HepG2 (cell line): Measurements from ENCODE around the gene TUBGCP5. TPM values are rescaled to one million over a fixed set of nuclear protein-coding genes. Genes with fewer than 3 reads are reported as not detected.

Experiments used
- ATAC-seq: fragments of 200-7000 bp; cut with Tn5 transposase; 3 replicates; pipeline ENCODE4 v1.9.1; 2020; ENCODE audit warnings: mild to moderate bottlenecking, moderate library complexity
- BruUV-seq: library from RNA; stranded (reverse); fragments of 400-500 nt; replicated peaks from 2 replicates; lab custom pipeline; 2021; lab: Mats Ljungman, UMichigan
- CTCF ChIA-PET: fragments of 300-600 bp; formaldehyde crosslinking; extraction: SDS; loops from one replicate; lab custom pipeline; 2021; ENCODE audit warnings: low total read pairs, inconsistent platforms, low intra/inter-chr PET ratio; lab: Yijun Ruan, JAX
- POLR2A ChIA-PET: fragments of 350-600 bp; sonication (Branson Sonifier 250); formaldehyde crosslinking; loops from one replicate; lab custom pipeline; 2020; ENCODE audit warnings: antibody characterized with exemption, inconsistent platforms; lab: Yijun Ruan, JAX
- DNase-seq: peaks from one replicate; pipeline ENCODE4 v3.0.0-alpha.2; 2015; ENCODE audit warnings: low spot score
- FAIRE-seq: peaks from 3 replicates; lab custom pipeline; 2011; peaks lifted over from hg19 to GRCh38; lab: Jason Lieb, UNC
- H2AFZ ChIP-seq: one replicate; pipeline ENCODE4 v1.6.1; 2011; ENCODE audit warnings: low read length, inconsistent platforms
- H3K27ac ChIP-seq: fragments of 300-600 bp; 3 replicates; pipeline ENCODE4 v1.8.0; 2011; ENCODE audit warnings: mixed run types, mild to moderate bottlenecking, mixed read lengths, low read length, inconsistent platforms; ENCODE audit not compliant: insufficient read depth; ENCODE audit errors: extremely low read length
- H3K27me3 ChIP-seq, 2 experiments: fragments of 200-600 bp in 1 of 2; 2 replicates in 1 of 2; 3 replicates in 1 of 2; pipeline versions ENCODE4 v1.6.0 to v1.8.0; 2011; ENCODE audit warnings: low read length in 2 of 2, mild to moderate bottlenecking in 2 of 2, moderate library complexity in 2 of 2, inconsistent platforms in 1 of 2; ENCODE audit not compliant: insufficient read depth in 2 of 2, control insufficient read depth in 1 of 2
- H3K36me3 ChIP-seq, 2 experiments: fragments of 200-600 bp in 1 of 2; replicated peaks in 1 of 2; 2 replicates in 1 of 2; 3 replicates in 1 of 2; pipeline versions ENCODE4 v1.5.1 to v1.8.0; 2011; ENCODE audit warnings: low read length in 2 of 2, inconsistent platforms in 1 of 2; ENCODE audit not compliant: insufficient read depth in 2 of 2, control insufficient read depth in 1 of 2
- H3K4me1 ChIP-seq: 2 replicates; pipeline ENCODE4 v1.5.1; 2012; ENCODE audit warnings: low read length, inconsistent platforms; ENCODE audit not compliant: insufficient read depth
- H3K4me2 ChIP-seq: 2 replicates; pipeline ENCODE4 v1.6.0; 2011; ENCODE audit warnings: low read depth, low read length, inconsistent platforms
- H3K4me3 ChIP-seq, 3 experiments: fragments of 200-600 bp in 1 of 3; sonication (generic), shearing (Covaris generic) in 1 of 3; replicated peaks in 1 of 3; 2 replicates each; pipeline ENCODE4 v1.5.1; 2011 to 2016; ENCODE audit warnings: low read length in 3 of 3, inconsistent platforms in 2 of 3, low read depth in 2 of 3, mild to moderate bottlenecking in 2 of 3, control low read depth in 1 of 3, mixed read lengths in 1 of 3; ENCODE audit not compliant: insufficient read depth in 1 of 3
- H3K79me2 ChIP-seq: one replicate; pipeline ENCODE4 v1.6.1; 2011; ENCODE audit warnings: low read length, inconsistent platforms; ENCODE audit not compliant: insufficient read depth
- H3K9ac ChIP-seq: 2 replicates; pipeline ENCODE4 v1.6.0; 2011; ENCODE audit warnings: mild to moderate bottlenecking, low read depth, low read length, inconsistent platforms; ENCODE audit not compliant: insufficient read depth
- H3K9me3 ChIP-seq: 2 replicates; pipeline ENCODE4 v1.5.1; 2012; ENCODE audit warnings: mild to moderate bottlenecking, low read length
- H4K20me1 ChIP-seq: 2 replicates; pipeline ENCODE4 v1.6.0; 2011; ENCODE audit warnings: inconsistent platforms, mild to moderate bottlenecking, low read length, moderate library complexity; ENCODE audit not compliant: insufficient read depth
- BATF2 ChIP-seq: sonication (generic); formaldehyde crosslinking; IDR thresholded peaks from 2 replicates; pipeline ENCODE4 v1.8.0; 2022; ENCODE audit warnings: mild to moderate bottlenecking, missing genetic modification reagents, moderate library complexity
- ESRRA ChIP-seq: sonication (generic); formaldehyde crosslinking; IDR thresholded peaks from 2 replicates; pipeline ENCODE4 v1.5.1; 2020; ENCODE audit warnings: mild to moderate bottlenecking, low read depth, missing genetic modification reagents
- HMGA1 ChIP-seq: sonication (generic); formaldehyde crosslinking; conservative IDR thresholded peaks from 2 replicates; pipeline ENCODE4 v1.4.0; 2020; ENCODE audit warnings: missing genetic modification reagents
- MEF2D ChIP-seq: sonication (generic); formaldehyde crosslinking; IDR thresholded peaks from 2 replicates; pipeline ENCODE4 v1.5.1; 2020; ENCODE audit warnings: mild to moderate bottlenecking, missing genetic modification reagents
- MYC ChIP-seq: sonication (generic); formaldehyde crosslinking; IDR thresholded peaks from 2 replicates; pipeline ENCODE4 v1.9.0; 2021; ENCODE audit warnings: missing genetic modification reagents, borderline replicate concordance
- NCOA2 ChIP-seq: sonication (generic); formaldehyde crosslinking; IDR thresholded peaks from 2 replicates; pipeline ENCODE4 v1.8.0; 2022; ENCODE audit warnings: inconsistent platforms
- PCBP2 ChIP-seq: fragments of 200-400 bp; formaldehyde crosslinking; optimal IDR thresholded peaks from 2 replicates; pipeline ENCODE3; 2018; ENCODE audit warnings: low read length, low read depth; ENCODE audit not compliant: poor library complexity, severe bottlenecking
- RBM39 ChIP-seq: fragments of 200-400 bp; formaldehyde crosslinking; IDR thresholded peaks from one replicate; pipeline ENCODE4 v1.6.1; 2018; ENCODE audit warnings: antibody characterized with exemption, mild to moderate bottlenecking, low read depth, low read length; ENCODE audit not compliant: poor library complexity, severe bottlenecking
- ZFP36L1 ChIP-seq: sonication (generic); formaldehyde crosslinking; IDR thresholded peaks from 2 replicates; pipeline ENCODE4 v1.8.0; 2022; ENCODE audit warnings: mild to moderate bottlenecking, missing genetic modification reagents, moderate library complexity
- ZNF230 ChIP-seq: sonication (generic); formaldehyde crosslinking; IDR thresholded peaks from 2 replicates; pipeline ENCODE4 v1.4.0; 2020; ENCODE audit warnings: mild to moderate bottlenecking, missing genetic modification reagents
- ZNF446 ChIP-seq: sonication (generic); formaldehyde crosslinking; IDR thresholded peaks from 2 replicates; pipeline ENCODE4 v1.5.0; 2020; ENCODE audit warnings: mild to moderate bottlenecking, missing genetic modification reagents
- ZUFSP ChIP-seq: sonication (generic); formaldehyde crosslinking; IDR thresholded peaks from 2 replicates; pipeline ENCODE4 v1.9.0; 2021; ENCODE audit warnings: missing genetic modification reagents, mild to moderate bottlenecking, borderline replicate concordance
- WGBS: methylation state at CpG from one replicate; pipeline ENCODE4 v1.1.6; 2017; ENCODE audit warnings: low lambda C conversion rate; 5-methylcytosine and 5-hydroxymethylcytosine counted together
- in situ Hi-C: cut with HindIII; loops from 2 replicates; pipeline ENCODE4 v1.10.0; 2017; ENCODE audit warnings: low pct_unique_long_range_greater_than_20kb; ENCODE audit not compliant: extremely low pct_ligation_motif_present
- intact Hi-C: fragments of 100-400 bp; cut with micrococcal nuclease; formaldehyde crosslinking; loops from one replicate; pipeline ENCODE4 v1.10.0; 2022; ENCODE audit not compliant: unreplicated experiment
- polyA plus RNA-seq, 8 experiments: library from polyadenylated mRNA; depleted of rRNA in 3 of 8; stranded (reverse) in 7 of 8; unstranded in 1 of 8; fragments of >200 nt; fragmentation: Illumina TruSeq in 4 of 8; extraction: Trizol in 4 of 8; gene quantifications; 2 replicates each; pipeline versions ENCODE4 v1.2.1 to v1.2.3, GENCODE V29; 2011 to 2016; ENCODE audit warnings: low read depth in 4 of 8, missing spikeins in 1 of 8, mixed read lengths in 1 of 8; ENCODE audit not compliant: insufficient read depth in 1 of 8
- total RNA-seq, 5 experiments: library from RNA; depleted of rRNA; stranded (reverse); fragments of >200 nt; fragmentation: Illumina TruSeq; extraction: Trizol; gene quantifications; 2 replicates each; pipeline ENCODE4 v1.2.3, GENCODE V29; 2016; ENCODE audit warnings: low read depth in 1 of 5
- TF ChIP-seq, protein P1 (sequence below): sonication (generic); formaldehyde crosslinking; IDR thresholded peaks from 2 replicates; pipeline ENCODE4 v1.4.0; 2020; ENCODE audit warnings: missing genetic modification reagents

Gene TUBGCP5
- total and polyA plus RNA-seq, 2 of the 13 experiments (the other 11 are each of a cell fraction or from before 2014, with no cell fraction given) = 7.2 to 25.0 TPM

- no peak for ATAC-seq
- H3K27ac ChIP-seq = no peak overlapping the region
- POLR2A ChIA-PET = no interaction called here
- FAIRE-seq = no peak
- H2AFZ ChIP-seq = no peak overlapping the region
- WGBS = 94% methylated on average over 12 of the region's 20 CpGs
- H3K27me3 ChIP-seq = no peaks in the 10 kb centered on the region
- in situ Hi-C loops (no loop called here), intact Hi-C loops (no loop called here)
- H3K4me3 ChIP-seq = no peak overlapping the region
- peaks cover 10% of the 10 kb centered on the region; the same call in 1 of the 2 replicates for H4K20me1 ChIP-seq
- H3K36me3 ChIP-seq = peaks cover 3% of the 10 kb centered on the region in 2 experiments; a peak in 1 of 5 replicates
- H3K4me1 ChIP-seq = no peaks in the 10 kb centered on the region
- H3K9ac ChIP-seq = no peak overlapping the region
- no peak for TF ChIP-seq NCOA2
- TF ChIP-seq MYC (CRISPR knock-in tag) = no peak
- BruUV-seq = no TSS peak
- DNase-seq = no peak
- H3K79me2 ChIP-seq = peaks cover 76% of the 10 kb centered on the region
- H3K9me3 ChIP-seq = no peaks in the 10 kb centered on the region
- H3K4me2 ChIP-seq = no peak overlapping the region
- CTCF ChIA-PET = no interaction called here
These were observed 72.9 kb downstream of the TUBGCP5 start for GRCh38 chr15:22966321-22967083.

GRCh38 chr15:22963641-22964040 lies 75.7 kb downstream of the TUBGCP5 start:
- H2AFZ ChIP-seq = no peak overlapping the region
- TF ChIP-seq PCBP2 = no peak
- TF ChIP-seq ZNF446 (CRISPR knock-in tag) = no peak
- TF ChIP-seq ESRRA (CRISPR knock-in tag) = no peak
- TF ChIP-seq MEF2D (CRISPR knock-in tag) = no peak
- no peak for TF ChIP-seq ZFP36L1
- no peak for TF ChIP-seq HMGA1 (CRISPR knock-in tag)
- no peak for TF ChIP-seq RBM39
- TF ChIP-seq ZUFSP (CRISPR knock-in tag) = no peak
- TF ChIP-seq BATF2 (CRISPR knock-in tag) = no peak
- TF ChIP-seq, protein P1, sequence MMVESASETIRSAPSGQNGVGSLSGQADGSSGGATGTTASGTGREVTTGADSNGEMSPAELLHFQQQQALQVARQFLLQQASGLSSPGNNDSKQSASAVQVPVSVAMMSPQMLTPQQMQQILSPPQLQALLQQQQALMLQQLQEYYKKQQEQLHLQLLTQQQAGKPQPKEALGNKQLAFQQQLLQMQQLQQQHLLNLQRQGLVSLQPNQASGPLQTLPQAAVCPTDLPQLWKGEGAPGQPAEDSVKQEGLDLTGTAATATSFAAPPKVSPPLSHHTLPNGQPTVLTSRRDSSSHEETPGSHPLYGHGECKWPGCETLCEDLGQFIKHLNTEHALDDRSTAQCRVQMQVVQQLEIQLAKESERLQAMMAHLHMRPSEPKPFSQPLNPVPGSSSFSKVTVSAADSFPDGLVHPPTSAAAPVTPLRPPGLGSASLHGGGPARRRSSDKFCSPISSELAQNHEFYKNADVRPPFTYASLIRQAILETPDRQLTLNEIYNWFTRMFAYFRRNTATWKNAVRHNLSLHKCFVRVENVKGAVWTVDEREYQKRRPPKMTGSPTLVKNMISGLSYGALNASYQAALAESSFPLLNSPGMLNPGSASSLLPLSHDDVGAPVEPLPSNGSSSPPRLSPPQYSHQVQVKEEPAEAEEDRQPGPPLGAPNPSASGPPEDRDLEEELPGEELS (CRISPR knock-in tag) = no peak
- no peak for TF ChIP-seq ZNF230 (CRISPR knock-in tag)

More at GRCh38 chr15:22963641-22964040, 75.7 kb downstream of the TUBGCP5 start:
- no peak for DNase-seq
- Histone ChIP-seq H3K27me3 (no peaks in the 10 kb centered on the region), H3K4me2 (no peak overlapping the region), H3K79me2 (peaks cover 70% of the 10 kb centered on the region), H3K4me1 (no peaks in the 10 kb centered on the region), H4K20me1 (peaks cover 22% of the 10 kb centered on the region; the same call in 1 of the 2 replicates), H3K36me3 (peaks cover 3% of the 10 kb centered on the region in 2 experiments; a peak in 2 of 5 replicates), H3K9me3 (no peaks in the 10 kb centered on the region), H3K4me3 (no peak overlapping the region), H3K27ac (no peak overlapping the region), H3K9ac (no peak overlapping the region)
- 95% methylated on average over 7 of the region's 12 CpGs for WGBS
- ChIA-PET CTCF (no interaction called here), POLR2A (interaction anchor here (1.1 to 1.6 kb wide), 2 partner anchors 9 to 17 kb away, joined by 4 read pairs; partner anchors contain the start of gene CYFIP1)
- no peak for FAIRE-seq
- ATAC-seq = no peak
- in situ Hi-C loops (no loop called here), intact Hi-C loops (no loop called here)
- BruUV-seq = no TSS peak
